ENCODE measurements around the gene TAS1R2.
A peak's percentile ranks its signal among the peaks of the same experiment; 100 is the strongest.

TAS1R2 gene

GRCh38 chr1:18828224-18828623 is 31.2 kb downstream of the TAS1R2 start:
- H3K4me3 ChIP-seq (replicated peaks; ENCODE audit: low read depth, low read length): no peak overlapping the region
- no peak for TF ChIP-seq CTCF (IDR thresholded peaks at IDR 0.05; ENCODE audit: low read length, missing control alignments)
- DNase-seq (ENCODE audit: low read depth): no peak

DNA sequence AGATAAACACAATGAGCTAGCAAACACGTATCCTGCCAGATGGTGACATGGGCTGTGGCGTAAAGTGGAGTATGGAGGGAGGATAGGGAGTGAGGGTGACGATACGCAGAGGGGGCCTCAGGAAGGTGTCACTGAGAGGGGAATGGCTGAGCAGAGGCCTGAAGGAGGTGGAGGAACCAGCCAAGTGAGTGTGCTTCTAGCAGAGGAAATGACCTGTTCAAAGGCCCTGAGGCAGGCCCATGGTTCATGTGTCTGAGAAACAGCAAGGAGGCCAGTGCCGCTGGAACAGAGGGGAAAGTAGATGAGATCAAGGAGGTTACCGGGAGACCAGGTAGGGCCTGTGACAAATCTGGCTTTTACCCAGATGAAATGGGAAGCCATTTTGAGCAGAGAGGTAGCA is 36.0 kb downstream of the TAS1R2 start:
- TF ChIP-seq CTCF (IDR thresholded peaks at IDR 0.05; ENCODE audit: low read length, missing control alignments): no peak
- H3K4me3 ChIP-seq (replicated peaks; ENCODE audit: low read depth, low read length): no peak overlapping the region
- DNase-seq (ENCODE audit: low read depth): no peak

DNA sequence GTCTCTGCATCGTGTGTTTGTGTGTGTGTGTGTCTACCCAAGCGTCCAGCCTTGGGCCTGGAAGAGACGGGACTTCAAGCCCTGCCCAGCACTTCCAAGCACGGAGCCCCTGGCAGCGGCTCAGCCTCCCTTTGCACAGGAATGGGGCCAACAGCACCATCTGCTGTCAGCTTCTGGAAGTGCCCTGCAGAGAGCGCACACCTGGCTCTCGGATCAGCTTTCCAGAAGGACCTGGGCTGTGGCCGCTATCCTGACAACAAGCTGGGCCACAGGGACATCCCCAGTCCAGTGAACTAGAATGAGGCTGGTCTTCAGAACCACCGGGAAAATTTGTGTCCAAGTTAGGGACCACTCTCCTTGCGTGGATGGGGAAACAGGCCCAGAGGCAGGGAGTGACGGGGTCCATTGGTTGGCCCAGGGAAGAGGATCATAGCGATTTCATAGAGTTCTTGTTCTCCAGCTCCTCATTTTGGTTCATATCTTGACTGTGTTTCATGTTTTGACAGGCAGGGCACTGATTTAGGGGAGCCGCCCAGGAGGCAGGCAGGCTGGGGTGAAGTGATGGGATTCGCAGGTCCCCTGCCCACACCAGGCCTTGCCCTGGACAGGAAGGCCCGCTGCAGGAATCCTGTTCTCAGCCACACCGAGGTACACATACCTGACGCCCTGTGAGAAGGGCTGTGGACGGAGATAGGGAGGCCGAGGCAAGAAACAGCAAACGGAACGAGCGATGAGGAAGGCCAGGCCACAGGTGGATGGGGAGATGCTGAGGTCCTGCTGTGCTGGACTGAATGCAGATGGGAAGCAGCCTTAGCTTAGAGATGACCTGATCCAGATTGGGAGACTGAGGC is 38.4 kb downstream of the TAS1R2 start:
- no peak overlapping the region for H3K4me3 ChIP-seq (replicated peaks; ENCODE audit: low read depth, low read length)
- peak; percentile 75 for DNase-seq (ENCODE audit: low read depth)
- peak; percentile 98 for TF ChIP-seq CTCF (IDR thresholded peaks at IDR 0.05; ENCODE audit: low read length, missing control alignments)

DNA sequence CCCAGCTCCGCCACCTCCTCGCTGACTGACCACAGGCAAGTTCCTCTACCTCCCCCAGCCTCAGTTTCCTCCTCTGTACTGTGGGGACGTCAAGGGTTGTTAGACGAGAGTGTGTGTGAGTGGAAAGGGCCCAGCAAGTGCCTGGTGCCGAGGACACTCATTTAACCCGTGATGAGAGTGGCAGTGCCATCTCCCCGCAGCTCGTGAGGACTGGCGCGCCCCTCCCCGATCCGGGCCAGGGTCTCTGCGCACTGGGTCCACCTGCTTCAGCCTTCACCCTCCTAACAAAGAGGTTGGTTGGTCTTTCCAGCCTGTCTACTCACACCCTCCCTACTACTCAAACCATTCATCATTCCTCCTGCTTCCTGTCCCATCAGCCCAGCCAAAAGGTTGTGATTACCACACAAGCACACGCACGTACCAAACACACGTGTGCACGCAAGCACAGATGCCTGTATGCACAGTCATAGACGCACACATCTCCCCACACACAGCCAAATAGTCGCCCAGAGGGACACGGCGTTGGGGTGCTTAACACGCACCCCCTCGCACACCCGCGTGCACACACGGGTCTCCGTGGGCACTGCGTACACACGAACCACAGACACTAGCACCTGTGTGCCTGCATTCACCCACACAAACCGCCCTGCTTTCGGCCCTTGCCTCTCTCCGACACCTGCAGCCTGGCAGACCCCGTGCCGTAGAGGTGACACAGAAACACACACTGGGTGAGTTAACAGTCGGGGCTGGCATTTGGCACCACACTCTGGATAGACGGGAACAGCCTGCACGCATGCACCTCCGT is 39.3 kb downstream of the TAS1R2 start:
- DNase-seq (ENCODE audit: low read depth): no peak
- H3K4me3 ChIP-seq (replicated peaks; ENCODE audit: low read depth, low read length): no peak overlapping the region
- no peak for TF ChIP-seq CTCF (IDR thresholded peaks at IDR 0.05; ENCODE audit: low read length, missing control alignments)

DNA sequence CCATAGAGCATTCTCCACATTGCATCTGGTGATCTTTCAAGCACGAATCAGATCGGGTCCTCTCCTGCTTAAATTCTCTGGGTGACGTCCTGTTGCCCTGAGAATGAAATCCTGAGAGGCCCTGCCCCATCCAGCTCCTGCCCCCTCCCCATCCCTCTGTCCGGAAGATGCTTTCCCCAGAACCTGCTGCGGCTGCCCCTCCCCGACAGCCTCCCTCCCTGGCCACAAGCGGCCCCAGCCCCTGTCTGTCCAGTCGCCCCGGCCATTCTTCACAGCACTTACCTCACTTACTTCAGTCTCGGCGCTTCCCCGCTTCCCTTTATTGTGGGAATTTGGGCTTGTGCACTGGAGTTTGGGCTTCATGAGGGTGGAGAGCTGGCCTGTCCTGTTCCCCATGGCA is 40.3 kb downstream of the TAS1R2 start:
- no peak for DNase-seq (ENCODE audit: low read depth)
- TF ChIP-seq CTCF (IDR thresholded peaks at IDR 0.05; ENCODE audit: low read length, missing control alignments): no peak
- H3K4me3 ChIP-seq (replicated peaks; ENCODE audit: low read depth, low read length): no peak overlapping the region

- no peak for DNase-seq (ENCODE audit: low read depth)
- TF ChIP-seq CTCF (IDR thresholded peaks at IDR 0.05; ENCODE audit: low read length, missing control alignments): no peak
- no peak overlapping the region for H3K4me3 ChIP-seq (replicated peaks; ENCODE audit: low read depth, low read length)
These were observed 41.5 kb downstream of the TAS1R2 start for GRCh38 chr1:18817795-18818435.
